ENCODE measurements around the gene AKAP5. TPM values are rescaled to one million over a fixed set of nuclear protein-coding genes. Genes with fewer than 3 reads are reported as not detected.

The AKAP5 gene
- total and polyA plus RNA-seq, 2 experiments from 2014 or later = 1.0 to 3.4 TPM

- TF ChIP-seq ETS1 (IDR thresholded peaks at IDR 0.05) (no peak), JUNB (IDR thresholded peaks at IDR 0.05; ENCODE audit: unreplicated experiment) (no peak), ZNF331 (CRISPR knock-in tag; IDR thresholded peaks at IDR 0.05; ENCODE audit: low read depth) (no peak), ZNF462 (CRISPR knock-in tag; IDR thresholded peaks at IDR 0.05) (no peak), EZH2 (IDR thresholded peaks at IDR 0.05; ENCODE audit: low read depth, unreplicated experiment) (no peak), POLR2AphosphoS5 (IDR thresholded peaks at IDR 0.05; ENCODE audit: low read depth) (no peak)
Measured at GRCh38 chr14:64417055-64417770, 48.1 kb upstream of the AKAP5 start (continued).

- H3K27ac Mint-ChIP-seq = no peak overlapping the region
- H2AFZ ChIP-seq = no peak overlapping the region
- H3K4me2 ChIP-seq = no peak overlapping the region
- H3K36me3 Mint-ChIP-seq (ENCODE audit: low read depth) = peaks cover 96% of the 10 kb centered on the region
- H3K27me3 ChIP-seq (ENCODE audit: insufficient read depth) = no peaks in the 10 kb centered on the region
- H3K4me1 Mint-ChIP-seq = no peaks in the 10 kb centered on the region
- no peaks in the 10 kb centered on the region for H3K4me1 ChIP-seq (ENCODE audit: insufficient read depth)
- peaks cover 71% of the 10 kb centered on the region for H3K36me3 ChIP-seq (ENCODE audit: insufficient read depth)
- H3K4me3 Mint-ChIP-seq = no peak overlapping the region
- peaks cover 20% of the 10 kb centered on the region for H4K20me1 ChIP-seq (replicated peaks; ENCODE audit: insufficient read depth)
- H3K9me2 ChIP-seq (ENCODE audit: insufficient read depth) = no peaks in the 10 kb centered on the region
- peaks cover 21% of the 10 kb centered on the region for H3F3A ChIP-seq (replicated peaks; ENCODE audit: low read depth)
- DNase-seq (ENCODE audit: low spot score) (no peak), ATAC-seq (no peak)
- peaks cover 2% of the 10 kb centered on the region for H3K27me3 Mint-ChIP-seq (ENCODE audit: insufficient read depth, low read depth, poor library complexity)
- H3K79me2 ChIP-seq (replicated peaks; ENCODE audit: insufficient read depth) = peaks cover 3% of the 10 kb centered on the region; the same call in 1 of the 2 replicates
- no peaks in the 10 kb centered on the region for H3K9me3 Mint-ChIP-seq
- no peak for TF ChIP-seq EZH2phosphoT487 (IDR thresholded peaks at IDR 0.05; ENCODE audit: unreplicated experiment)
- TF ChIP-seq JUNB (IDR thresholded peaks at IDR 0.05; ENCODE audit: unreplicated experiment) = no peak
- no peak for TF ChIP-seq POLR2AphosphoS5 (IDR thresholded peaks at IDR 0.05; ENCODE audit: low read depth)
- no peak overlapping the region for H3K4me3 ChIP-seq
- H3K27ac ChIP-seq (ENCODE audit: low read depth) = no peak overlapping the region
Measured at GRCh38 chr14:64417771-64418125, 47.6 kb upstream of the AKAP5 start.
